Prostate gland (tissue), 2 donors: ENCODE measurements around the gene ARMC8.

Experiments
- CTCF ChIP-seq, 4 experiments: fragments of 200-600 bp in 2 of 4; fragments of 450-650 bp in 2 of 4; sonication (generic) in 2 of 4; IDR thresholded peaks; 1 replicate in 3 of 4; 2 replicates in 1 of 4; pipeline ENCODE4 v1.5.1; 2016 to 2019; ENCODE audit warnings: antibody characterized with exemption in 4 of 4, mild to moderate bottlenecking in 2 of 4, moderate library complexity in 2 of 4
- POLR2A ChIP-seq: fragments of 450-650 bp; IDR thresholded peaks from one replicate; pipeline ENCODE4 v1.6.1; 2016; ENCODE audit warnings: antibody characterized with exemption, mild to moderate bottlenecking

- TF ChIP-seq POLR2A (no peak), CTCF (IDR thresholded peaks at IDR 0.05) (no peak)
These were observed 149.4 kb downstream of the ARMC8 start for GRCh38 chr3:138336454-138336999.
